A172 (cell line): ENCODE data around the gene GSK3B. TPM values are rescaled to one million over a fixed set of nuclear protein-coding genes. Genes with fewer than 3 reads are reported as not detected.
"Not testable (repeated sequence)": the region's sequence is repeated elsewhere in the genome, so short reads cannot be mapped to it uniquely, and the experiment has no call there.

Experiments
- DNase-seq: peaks from one replicate; pipeline ENCODE4 v3.0.0-alpha.2; 2015; ENCODE audit warnings: low spot score
- total RNA-seq: library from RNA; depleted of rRNA; stranded (reverse); fragments of >200 nt; shearing (Covaris generic); gene quantifications from 2 replicates; pipeline ENCODE4 v1.2.3, GENCODE V29; 2014

GSK3B gene
- total RNA-seq, 1 experiment from 2014 or later = 61.7 TPM

DNA sequence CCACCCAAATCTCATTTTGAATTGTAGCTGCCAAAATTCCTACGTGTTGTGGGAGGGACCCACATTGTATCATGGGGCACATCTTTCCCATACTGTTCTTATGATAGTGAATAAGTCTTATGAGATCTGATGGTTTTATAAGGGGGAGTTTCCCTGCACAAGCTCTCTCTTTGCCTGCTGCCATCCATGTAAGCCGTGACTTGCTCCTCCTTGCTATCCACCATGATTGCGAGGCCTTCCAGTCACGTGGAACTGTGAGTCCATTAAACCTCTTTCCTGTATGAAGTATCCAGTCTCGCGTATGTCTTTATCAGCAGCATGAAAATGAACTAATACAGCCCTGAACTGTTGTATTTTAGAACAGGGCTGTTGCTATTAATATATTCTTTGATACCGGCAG is 40.6 kb downstream of the GSK3B start:
- DNase-seq = not testable (repeated sequence)

DNA sequence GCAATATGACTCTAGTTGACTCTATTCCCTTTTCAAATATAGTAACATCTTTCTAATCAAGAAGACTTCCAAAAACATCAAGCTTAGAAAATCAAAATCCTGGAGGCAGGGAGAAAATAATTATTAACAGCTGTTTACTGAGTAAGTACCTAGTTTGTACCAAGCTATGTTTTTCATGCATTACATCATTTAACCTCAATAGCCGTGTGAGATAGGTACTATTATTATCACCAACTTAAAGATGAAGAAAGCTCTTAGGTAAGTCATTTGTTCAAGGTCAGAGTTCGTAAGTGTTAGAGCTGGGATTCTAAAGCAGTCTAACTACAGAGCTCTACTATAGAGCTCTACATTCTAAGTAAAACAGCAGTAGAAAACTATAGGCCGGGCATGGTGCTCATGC is 41.6 kb downstream of the GSK3B start:
- no peak for DNase-seq

DNA sequence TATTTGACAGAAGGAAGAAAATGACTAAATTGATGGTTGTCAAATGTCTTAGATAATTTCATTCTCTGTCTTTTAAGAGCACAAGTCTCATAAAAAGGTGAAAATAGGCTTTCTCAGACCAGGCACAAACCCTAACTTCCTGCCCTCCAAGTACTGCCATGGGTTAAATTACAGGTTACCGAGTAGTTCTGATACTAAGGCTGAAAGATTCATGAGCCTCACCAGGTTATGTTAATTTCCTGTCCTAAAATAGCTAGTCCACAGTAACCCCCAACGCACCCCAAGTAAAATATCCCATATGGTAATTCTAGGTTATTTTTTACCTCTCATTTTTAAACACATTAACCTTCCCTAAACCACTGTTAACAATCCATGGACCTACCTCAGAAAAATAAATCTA is 42.0 kb downstream of the GSK3B start:
- no peak for DNase-seq

DNA sequence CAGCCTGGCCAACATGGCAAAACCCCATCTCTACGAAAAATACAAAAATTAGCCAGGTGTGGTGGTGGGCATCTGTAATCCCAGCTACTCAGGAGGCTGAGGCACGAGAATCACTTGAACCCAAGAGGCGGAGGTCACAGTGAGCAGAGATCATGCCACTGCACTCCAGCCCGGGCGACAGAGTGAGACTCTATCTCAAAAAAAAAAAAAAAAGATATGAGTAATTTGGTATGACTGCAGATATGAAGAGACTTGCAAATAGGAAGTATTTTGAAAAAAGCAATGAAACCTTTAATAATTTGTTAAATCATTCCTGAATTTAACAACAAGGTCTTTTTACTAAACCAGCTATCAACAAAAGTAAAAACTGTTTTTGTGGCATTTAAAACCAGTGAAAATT is 42.7 kb downstream of the GSK3B start:
- DNase-seq = not testable (repeated sequence)

DNA sequence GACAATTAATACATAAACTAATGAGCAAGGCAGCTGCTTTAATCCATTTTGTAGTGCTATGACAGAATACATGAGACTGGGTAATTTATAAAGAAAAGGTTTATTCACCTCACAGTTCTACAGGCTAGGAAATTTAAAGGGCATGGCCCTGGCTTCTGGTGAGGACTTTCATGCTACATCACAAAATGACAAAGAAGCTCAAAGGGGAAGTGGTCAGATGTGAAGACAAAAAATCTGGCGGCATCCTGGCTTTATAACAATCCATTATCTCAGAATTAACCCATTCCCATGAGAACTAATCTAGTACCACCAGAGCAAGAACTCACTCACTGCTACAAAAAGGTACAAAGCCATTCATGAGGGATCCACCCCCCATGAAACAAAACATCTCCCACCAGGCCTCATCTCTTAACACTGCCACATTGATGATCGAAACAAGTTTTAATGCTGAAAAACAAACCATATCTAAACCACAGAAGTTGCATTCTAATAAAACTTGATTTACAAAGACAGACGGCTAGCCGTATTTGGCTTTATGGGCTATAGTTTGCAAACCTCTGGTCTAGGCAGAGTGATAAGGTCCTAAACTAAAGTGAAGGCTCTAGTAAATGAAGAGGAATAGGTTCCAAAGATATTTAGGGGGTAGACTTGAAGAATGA is 44.2 kb downstream of the GSK3B start:
- no peak for DNase-seq

DNA sequence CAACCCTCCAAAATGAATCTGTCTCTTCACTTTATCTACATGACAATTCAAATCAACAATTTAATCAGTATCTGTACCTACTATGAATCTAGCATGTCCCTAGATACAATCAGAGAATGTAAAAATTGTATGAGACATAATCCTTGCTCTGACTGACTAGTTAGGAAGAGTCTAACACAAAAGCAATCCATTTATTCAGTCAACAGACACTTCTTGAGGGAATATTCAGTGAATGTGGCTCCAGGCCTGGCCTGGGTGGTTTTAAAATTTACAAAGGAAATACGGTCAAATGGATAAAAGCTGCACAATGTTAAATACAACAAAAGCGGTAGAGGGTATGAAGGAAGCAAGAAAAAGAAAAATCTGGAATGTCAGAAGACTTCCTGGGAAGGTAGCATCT is 45.2 kb downstream of the GSK3B start:
- DNase-seq = no peak

DNA sequence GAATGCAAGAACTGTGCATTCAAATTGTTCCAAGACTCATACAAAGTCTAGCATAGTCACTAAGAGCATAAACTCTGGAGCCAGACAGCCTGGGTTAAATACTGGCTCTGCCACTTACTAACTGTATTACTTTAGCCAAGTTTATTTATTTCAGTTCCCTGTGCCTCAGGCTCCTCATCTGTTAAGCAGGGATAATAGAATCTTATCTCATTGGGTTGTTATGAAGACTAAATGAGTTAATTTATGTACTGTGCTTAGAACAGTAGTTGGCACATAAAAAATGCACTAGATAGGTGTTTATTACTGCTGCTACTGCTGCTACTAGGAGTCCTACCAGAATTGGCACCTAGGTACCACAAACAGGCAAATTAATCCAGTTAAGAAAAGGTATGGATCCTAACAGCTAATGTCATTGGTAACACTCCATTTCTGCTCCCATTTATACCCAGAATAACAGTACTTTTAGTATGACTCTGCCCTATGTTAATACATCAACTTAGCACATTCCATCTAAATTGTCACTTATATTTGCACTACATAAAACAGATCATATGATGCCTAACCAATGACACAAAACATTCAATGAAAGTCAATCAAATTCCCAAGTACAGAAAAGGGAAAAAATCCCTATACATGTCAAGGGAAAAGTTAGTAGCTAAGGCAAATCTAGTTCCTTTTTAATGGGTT is 45.7 kb downstream of the GSK3B start:
- DNase-seq = no peak

DNA sequence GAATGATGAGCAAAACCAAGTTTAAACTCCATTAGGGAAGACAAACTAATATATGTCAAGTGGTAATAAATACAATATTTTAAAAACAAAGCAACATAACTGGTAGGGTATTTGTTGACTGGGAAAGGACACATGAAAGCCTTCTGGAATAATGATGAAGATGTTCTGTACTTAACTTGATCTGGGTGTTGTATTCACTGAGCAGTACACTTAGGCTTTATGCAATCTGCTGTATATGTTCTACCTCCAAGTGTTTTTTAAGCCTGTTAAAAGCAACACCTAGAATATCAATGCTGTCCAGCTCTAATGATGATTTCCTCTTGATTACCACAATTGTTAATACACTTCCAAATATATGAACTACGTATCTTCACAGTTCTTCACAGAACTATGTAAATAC is 46.6 kb downstream of the GSK3B start:
- no peak for DNase-seq

DNA sequence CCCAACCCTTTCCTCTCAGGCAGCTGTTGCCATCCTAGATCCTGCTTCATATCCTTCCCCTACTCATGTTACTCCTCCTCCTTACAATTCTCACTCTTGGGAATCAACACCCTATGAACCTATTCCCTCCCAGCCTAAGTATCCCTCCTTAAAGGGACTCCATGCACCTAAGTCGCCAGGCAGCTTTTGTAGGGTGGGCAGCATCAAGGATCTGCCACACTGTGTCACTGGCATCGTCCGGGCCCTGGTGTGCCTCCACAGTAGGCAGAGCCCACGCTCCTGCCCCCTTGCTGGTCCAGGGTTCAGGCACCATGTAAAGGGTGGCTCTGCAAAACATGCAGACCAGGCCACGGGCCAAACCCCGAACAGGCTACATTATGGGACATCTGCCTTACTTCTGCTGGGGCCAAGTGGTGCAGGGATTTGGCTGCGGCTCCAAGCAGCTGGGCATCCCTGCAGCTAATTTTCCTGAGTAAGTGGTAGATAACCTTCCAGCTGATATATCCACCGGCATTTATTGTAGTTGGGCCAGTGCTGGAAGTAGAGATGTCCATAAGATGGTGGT is 53.4 kb downstream of the GSK3B start:
- no peak for DNase-seq

DNA sequence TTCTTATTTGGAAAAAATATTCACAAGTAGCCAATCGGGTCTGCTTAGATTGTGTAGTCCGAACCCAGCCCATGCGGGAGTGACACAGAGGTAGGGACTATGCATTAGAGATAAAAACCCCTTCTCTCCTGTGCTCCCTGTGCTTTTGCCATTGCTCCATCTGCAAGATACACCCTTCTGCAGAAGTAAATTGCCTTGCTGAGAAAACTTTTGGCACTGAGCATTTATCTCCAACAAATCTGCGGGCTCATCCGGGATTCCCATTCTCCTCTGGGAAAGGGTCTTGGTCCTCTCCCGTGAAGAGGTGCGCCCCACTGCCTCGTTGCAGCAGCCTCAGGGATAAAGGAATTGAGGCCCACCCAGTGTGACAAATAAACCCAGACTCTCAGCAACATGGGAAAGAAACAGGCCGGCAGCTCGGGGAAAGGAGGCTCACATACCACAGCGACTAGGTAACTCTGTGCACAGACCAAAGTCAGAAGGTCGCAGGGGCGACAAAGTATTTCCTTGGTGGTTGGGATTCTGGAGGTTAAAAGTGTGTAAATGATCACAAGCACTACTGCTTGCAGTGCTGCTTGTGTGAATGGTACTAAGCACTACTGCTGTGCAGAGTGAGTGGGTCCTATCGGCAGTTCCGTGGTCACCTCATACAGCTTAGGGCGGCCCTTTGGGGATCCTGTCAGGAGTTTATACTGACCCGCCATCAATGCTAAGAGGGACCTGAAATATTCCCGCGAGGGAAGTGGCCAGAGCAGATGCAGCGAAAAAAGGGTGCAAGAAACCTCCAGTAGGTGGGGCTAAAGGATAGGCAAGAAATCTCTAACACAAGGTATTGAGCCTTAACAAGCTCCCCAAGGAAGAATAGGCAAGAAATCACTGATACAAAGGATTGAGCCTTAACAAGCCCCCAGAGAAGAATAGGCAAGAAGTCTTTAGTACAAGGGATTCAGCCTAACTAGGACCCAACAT is 54.3 kb downstream of the GSK3B start:
- DNase-seq = no peak

DNA sequence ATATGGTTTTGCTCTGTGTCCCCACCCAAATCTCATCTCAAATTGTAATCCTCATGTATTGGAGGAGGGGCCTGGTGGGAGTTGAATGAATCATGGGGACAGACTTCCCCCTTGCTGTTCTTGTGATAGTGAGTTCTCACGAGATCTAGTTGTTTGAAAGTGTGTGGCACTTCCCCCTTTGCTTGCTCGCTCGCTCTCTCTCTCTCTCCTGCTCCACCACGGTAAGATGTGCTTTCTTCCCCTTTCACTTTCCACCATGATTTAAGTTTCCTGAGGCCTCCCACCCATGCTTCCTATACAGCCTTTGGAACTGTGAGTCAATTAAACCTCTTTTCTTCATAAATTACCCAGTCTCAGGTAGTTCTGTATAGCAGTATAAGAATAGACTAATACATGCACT is 60.7 kb downstream of the GSK3B start:
- DNase-seq = no peak

DNA sequence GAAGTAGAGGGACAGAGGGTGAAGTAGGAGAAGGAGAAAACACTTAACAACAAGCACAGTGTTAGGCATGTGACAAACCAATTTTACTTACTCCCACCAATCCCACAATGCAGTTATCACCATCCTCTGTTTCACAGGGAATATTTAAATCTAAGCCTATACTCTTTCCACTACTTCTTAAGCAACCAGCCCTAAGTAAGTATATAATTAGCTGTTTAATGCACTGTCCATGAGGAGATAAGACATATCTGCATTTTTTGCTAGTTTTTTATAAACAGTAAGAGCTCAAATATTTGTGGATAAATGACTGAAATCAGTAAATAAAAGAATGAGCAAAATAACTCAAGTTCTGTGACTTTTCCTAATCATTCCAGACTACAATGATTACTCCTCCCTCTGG is 62.7 kb downstream of the GSK3B start:
- DNase-seq = no peak

DNA sequence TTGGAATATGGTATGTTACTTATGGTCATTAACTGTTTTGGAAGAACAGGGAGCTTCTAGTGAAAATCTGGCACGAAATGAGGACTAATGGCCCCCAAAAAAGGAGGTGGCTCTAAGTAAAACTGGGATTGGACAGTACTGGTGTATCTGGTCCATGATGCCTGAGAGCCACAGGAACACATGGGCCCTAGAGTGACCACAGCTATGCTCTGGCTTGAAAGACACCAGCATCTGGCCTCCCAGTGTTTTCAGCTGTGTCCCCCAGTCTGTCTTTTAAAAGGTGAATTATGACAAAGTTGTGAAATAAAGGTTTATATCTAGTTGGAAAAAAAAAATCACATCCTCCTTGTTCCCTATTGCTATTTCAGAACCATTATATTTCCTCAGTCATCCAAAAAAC is 64.5 kb downstream of the GSK3B start:
- DNase-seq = no peak

DNA sequence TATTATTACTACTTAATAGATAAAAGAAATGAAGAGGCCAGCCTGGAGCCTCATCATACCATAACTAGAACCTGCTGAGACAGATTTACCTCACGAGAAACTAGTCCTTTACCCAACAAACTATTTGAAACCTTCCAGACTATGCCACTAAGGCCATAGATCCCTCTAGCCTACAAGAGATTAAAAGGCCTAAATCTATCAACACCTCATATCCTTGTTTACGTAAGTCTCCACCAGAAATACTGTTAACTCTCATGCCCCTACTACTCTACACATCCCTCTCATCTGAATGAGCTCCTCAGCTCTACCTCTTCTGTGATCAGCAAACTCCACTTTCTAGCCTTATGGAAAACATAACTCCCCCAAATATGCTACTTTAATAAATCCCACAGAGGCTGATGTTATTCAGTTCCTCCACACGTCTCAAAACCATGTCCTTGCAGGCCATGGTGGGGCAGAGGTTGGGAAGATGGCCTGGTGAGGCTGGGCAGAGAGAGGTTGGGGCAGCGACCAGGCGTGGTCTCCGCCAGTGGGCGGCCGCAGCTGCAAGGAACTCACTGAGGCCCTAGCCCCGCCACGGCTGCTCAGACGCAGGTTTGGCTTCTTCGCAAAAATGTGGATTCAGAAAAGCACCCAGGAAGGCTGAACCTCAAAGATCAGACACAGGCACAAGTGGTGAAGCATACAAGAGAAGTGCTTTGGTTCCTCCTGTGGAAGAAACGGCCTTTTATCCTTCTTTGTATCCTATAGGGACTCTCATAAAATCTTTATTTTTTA is 65.8 kb downstream of the GSK3B start:
- DNase-seq = no peak

DNA sequence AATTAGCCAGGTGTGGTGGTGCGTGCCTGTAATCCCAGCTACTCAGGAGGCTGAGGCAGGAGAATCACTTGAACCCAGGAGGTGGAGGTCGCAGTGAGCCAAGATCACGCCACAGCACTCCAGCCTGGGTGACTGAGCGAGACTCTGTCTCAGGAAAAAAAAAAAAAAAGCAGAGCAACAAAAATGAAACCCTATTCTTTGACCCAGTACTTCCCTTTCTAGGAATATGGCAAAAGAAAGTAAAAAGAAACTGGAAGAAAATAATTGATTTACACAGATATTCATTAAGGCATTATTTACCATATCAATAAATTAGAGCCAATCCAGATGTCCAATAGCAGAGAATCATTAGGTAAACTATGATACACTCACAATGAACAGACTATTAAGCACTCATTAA is 67.0 kb downstream of the GSK3B start:
- no peak for DNase-seq

DNA sequence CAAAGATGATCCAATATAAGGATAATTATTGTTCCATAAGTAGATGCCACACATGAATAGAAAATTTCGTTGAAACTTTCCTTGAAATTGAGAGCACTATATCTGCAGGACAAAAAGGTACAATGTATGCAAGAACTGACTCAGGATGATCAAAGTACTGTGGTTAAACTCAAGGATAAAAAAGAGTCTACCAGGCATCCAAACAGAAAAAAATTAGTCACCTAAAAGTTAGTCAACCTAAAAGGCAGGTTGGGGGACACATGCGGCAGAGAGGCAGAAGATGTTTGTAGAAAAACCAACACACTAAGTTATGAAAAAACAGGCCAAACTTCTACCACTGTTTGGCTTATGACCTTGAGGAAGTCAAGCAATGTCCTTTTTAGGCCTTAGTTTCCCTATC is 68.7 kb downstream of the GSK3B start:
- no peak for DNase-seq

DNA sequence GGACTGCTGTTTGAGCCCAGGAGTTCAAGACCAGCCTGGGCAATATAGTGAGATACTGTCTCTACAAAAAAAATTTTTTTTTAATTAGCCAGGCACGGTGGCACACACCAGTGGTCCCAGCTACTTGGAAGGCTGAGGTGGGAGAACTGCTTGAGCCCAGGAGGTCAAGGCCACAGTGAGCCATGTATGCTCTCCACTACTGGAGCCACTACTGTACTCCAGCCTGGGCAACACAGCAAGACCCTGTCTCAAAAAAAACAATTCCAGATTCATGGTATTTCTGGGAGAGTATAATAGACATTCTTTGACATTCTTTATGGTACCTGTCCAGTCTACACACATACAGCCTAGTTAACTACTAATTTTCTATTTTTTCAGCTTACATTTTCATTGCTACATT is 70.1 kb downstream of the GSK3B start:
- DNase-seq = no peak

DNA sequence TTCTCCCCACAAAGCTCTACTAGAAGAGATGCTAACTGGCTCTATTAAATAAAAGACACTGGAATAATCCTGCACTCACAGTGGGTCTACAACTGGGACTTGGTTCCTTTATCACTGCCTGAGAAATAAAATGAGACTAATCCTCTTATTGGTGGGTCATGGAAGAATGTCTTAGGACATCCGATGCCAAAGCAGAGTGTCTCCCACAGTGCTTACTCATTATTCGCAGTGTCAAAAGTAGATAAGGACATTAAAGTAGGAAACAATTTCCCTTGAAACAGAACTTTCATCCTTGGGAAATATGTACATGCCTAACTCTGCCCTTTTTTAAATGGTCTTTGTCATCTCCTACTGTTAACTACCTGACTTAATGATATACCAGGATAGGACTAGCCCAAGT is 71.5 kb downstream of the GSK3B start:
- peak; percentile 19 for DNase-seq

DNA sequence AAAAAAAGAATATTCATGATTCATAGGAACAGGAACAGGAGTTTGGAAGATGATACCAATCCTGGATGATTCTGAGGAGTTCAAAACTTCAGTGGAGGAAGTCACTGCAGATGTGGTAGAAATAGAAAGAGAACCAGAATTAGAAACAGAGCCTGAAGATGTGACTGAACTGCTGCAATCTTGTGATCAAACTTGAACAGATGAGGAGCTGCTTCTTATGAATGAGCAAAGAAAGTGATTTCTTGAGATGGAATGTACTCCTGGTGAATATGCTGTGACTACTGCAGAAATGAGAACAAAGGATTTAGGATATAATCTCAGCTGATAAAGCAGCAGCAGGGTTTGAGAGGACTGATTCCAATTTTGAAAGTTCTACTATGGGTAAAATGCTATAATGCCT is 72.7 kb downstream of the GSK3B start:
- DNase-seq = no peak

DNA sequence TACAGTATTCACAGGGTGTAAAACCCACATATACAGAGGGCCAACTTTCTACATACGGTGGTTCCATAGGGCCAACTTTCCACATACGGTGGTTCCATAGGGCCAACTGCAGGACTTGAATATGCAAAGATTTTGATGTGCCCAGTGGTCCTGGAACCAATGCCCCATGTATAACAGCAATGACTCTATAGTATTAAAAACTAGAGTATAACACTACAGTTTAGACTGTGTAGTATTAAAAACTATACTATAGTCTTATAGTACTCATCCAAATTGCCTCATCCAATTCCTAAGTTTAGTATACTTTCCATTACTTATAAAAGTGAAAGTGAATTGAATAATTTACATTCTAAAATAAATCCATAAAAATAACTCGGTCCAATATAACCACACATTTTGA is 75.9 kb downstream of the GSK3B start:
- no peak for DNase-seq

DNA sequence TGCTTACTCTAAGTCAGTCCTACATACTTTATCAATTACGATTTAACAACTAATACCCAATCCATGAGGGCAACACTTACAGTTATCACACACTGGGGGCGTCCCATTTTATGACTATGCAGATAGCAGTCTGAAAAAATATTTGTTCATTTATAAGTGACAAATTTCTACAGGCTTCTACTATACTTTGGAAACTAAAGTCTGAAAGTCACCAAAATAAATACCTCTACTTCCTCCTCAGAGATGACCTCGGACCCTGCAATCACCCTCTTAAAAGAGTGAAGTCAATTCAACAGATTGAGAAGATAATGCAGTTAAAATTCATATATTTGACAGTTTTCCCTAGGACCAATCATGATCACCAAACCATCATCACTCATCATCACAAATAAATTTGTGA is 76.6 kb downstream of the GSK3B start:
- DNase-seq = no peak

DNA sequence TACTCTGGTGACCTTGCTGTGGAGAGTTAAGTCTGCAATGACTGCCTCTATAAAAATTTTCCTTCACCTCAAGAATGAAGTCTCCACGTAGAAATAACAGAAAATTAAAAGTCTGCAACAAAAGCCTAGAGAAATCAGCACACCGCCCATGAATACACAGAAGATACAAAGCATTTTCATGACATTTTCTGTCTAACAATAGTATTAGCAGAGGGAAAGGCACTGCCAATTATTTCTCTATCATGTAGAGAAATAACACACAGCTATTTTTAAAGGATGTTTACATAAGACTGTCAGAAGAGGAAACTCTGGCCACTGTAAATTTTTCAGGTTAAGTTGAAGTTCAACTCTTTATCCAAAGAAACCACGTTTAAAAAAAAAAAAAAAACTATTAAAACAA is 80.8 kb downstream of the GSK3B start:
- DNase-seq = no peak
